NB4 (cell line): ENCODE measurements around the gene SH3PXD2A.

Experiments
- MYC ChIP-seq: IDR thresholded peaks from 2 replicates; pipeline ENCODE4 v1.6.1; 2011; ENCODE audit warnings: low read depth, low read length
- POLR2A ChIP-seq: IDR thresholded peaks from 2 replicates; pipeline ENCODE4 v1.6.1; 2011; ENCODE audit warnings: mild to moderate bottlenecking; ENCODE audit not compliant: insufficient read length; ENCODE audit errors: extremely low read depth
- TF ChIP-seq, protein P1 (sequence below): IDR thresholded peaks from one replicate; pipeline ENCODE4 v1.5.1; 2012; ENCODE audit warnings: low read depth, low read length
- TF ChIP-seq, protein P2 (sequence below): IDR thresholded peaks from 2 replicates; pipeline ENCODE4 v1.6.1; 2011; ENCODE audit warnings: low read depth, low read length

DNA sequence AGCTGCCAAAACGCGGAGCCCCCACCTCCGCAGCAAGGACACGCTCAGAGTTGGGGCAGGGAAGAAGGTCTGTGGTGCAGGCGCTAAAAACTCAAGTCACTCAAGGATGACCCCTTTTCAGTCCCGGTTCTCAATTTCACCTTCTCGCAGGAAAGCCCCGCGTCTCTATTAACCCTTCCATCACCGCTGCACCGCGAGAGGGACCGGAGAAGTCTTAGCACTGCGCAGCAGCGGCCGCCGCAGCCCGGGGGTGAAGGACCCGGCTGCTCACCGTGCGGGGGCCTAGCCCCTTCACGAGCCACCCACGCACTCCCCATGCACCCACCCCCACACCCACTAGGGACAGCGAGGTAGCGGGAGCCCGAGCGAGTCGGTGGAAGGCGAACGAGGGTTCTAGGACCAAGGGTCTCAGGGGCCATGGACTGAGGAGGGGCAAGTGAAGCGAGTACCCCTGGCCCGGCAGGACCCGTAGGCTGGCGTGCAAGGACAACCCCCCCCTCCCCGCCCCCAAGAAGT, 162.9 kb downstream of the SH3PXD2A start:
- no peak for TF ChIP-seq POLR2A
- TF ChIP-seq, protein P1, sequence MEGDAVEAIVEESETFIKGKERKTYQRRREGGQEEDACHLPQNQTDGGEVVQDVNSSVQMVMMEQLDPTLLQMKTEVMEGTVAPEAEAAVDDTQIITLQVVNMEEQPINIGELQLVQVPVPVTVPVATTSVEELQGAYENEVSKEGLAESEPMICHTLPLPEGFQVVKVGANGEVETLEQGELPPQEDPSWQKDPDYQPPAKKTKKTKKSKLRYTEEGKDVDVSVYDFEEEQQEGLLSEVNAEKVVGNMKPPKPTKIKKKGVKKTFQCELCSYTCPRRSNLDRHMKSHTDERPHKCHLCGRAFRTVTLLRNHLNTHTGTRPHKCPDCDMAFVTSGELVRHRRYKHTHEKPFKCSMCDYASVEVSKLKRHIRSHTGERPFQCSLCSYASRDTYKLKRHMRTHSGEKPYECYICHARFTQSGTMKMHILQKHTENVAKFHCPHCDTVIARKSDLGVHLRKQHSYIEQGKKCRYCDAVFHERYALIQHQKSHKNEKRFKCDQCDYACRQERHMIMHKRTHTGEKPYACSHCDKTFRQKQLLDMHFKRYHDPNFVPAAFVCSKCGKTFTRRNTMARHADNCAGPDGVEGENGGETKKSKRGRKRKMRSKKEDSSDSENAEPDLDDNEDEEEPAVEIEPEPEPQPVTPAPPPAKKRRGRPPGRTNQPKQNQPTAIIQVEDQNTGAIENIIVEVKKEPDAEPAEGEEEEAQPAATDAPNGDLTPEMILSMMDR, result no peak
- TF ChIP-seq, protein P2, sequence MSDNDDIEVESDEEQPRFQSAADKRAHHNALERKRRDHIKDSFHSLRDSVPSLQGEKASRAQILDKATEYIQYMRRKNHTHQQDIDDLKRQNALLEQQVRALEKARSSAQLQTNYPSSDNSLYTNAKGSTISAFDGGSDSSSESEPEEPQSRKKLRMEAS, result no peak
- TF ChIP-seq MYC, result no peak
